A673 (cell line): ENCODE measurements around the gene COPS6. TPM values are rescaled to one million over a fixed set of nuclear protein-coding genes. Genes with fewer than 3 reads are reported as not detected.

Experiments
- BruUV-seq: library from RNA; stranded (reverse); fragments of 400-500 nt; replicated peaks from 2 replicates; lab custom pipeline; 2021; lab: Mats Ljungman, UMichigan
- CTCF ChIA-PET: fragments of 300-600 bp; sonication (Branson Sonifier 250); formaldehyde crosslinking; loops from one replicate; lab custom pipeline; 2022; ENCODE audit warnings: antibody characterized with exemption; lab: Charles Lee
- POLR2A ChIA-PET: fragments of 300-600 bp; sonication (Branson Sonifier 250); formaldehyde crosslinking; loops from one replicate; lab custom pipeline; 2022; ENCODE audit warnings: antibody characterized with exemption; ENCODE audit not compliant: low non-redundant PET; lab: Charles Lee
- DNase-seq: peaks from one replicate; pipeline ENCODE4 v3.0.0-alpha.2; 2015; ENCODE audit warnings: low spot score
- H3K27ac ChIP-seq: fragments of 200-600 bp; sonication (generic); 2 replicates; pipeline ENCODE4 v1.5.1; 2016; ENCODE audit warnings: mixed run types, low read depth, mild to moderate bottlenecking, mixed read lengths, antibody characterized with exemption, low read length; ENCODE audit not compliant: poor library complexity, severe bottlenecking
- H3K27me3 ChIP-seq: fragments of 200-600 bp; sonication (generic); replicated peaks from 2 replicates; pipeline ENCODE4 v1.6.1; 2017; ENCODE audit warnings: mixed run types, low read depth, mild to moderate bottlenecking, mixed read lengths, antibody characterized with exemption, low read length; ENCODE audit not compliant: insufficient read depth, poor library complexity
- H3K36me3 ChIP-seq: fragments of 200-600 bp; sonication (generic); 2 replicates; pipeline ENCODE4 v1.6.1; 2016; ENCODE audit warnings: mixed run types, mild to moderate bottlenecking, mixed read lengths, antibody characterized with exemption, low read length; ENCODE audit not compliant: insufficient read depth, poor library complexity, severe bottlenecking
- H3K4me1 ChIP-seq: fragments of 200-600 bp; sonication (generic); 2 replicates; pipeline ENCODE4 v1.6.1; 2017; ENCODE audit warnings: mixed run types, mild to moderate bottlenecking, mixed read lengths, antibody characterized with exemption, low read length; ENCODE audit not compliant: insufficient read depth, poor library complexity, severe bottlenecking
- H3K4me3 ChIP-seq: fragments of 200-600 bp; sonication (generic); 2 replicates; pipeline ENCODE4 v1.5.1; 2016; ENCODE audit warnings: low read depth, mixed run types, mild to moderate bottlenecking, mixed read lengths, low read length; ENCODE audit not compliant: poor library complexity, severe bottlenecking
- H3K9me3 ChIP-seq: fragments of 200-600 bp; sonication (generic); 2 replicates; pipeline ENCODE4 v1.6.1; 2016; ENCODE audit warnings: mixed run types, low read depth, mild to moderate bottlenecking, mixed read lengths, antibody characterized with exemption, low read length; ENCODE audit not compliant: poor library complexity, severe bottlenecking
- EZH2 ChIP-seq: fragments of 200-600 bp; sonication (generic); IDR thresholded peaks from 2 replicates; pipeline ENCODE4 v1.6.1; 2017; ENCODE audit warnings: borderline replicate concordance, low read depth, mild to moderate bottlenecking, mixed read lengths, antibody characterized with exemption, low read length; ENCODE audit not compliant: poor library complexity, severe bottlenecking
- intact Hi-C: fragments of 100-400 bp; cut with micrococcal nuclease; formaldehyde crosslinking; loops from one replicate; pipeline ENCODE4 v1.10.0; 2022; ENCODE audit not compliant: unreplicated experiment
- total RNA-seq: library from RNA; stranded (reverse); gene quantifications from 2 replicates; pipeline ENCODE4 v1.2.3, GENCODE V29; 2021
- TF ChIP-seq, protein P1 (sequence below): fragments of 300-800, 200-600 bp; sonication (generic); conservative IDR thresholded peaks from 2 replicates; pipeline ENCODE4 v1.5.1; 2017; ENCODE audit warnings: low read depth, mild to moderate bottlenecking, antibody characterized with exemption, low read length, moderate library complexity, mixed read lengths

Gene COPS6
- total RNA-seq, 1 experiment from 2014 or later = 166 TPM

DNA sequence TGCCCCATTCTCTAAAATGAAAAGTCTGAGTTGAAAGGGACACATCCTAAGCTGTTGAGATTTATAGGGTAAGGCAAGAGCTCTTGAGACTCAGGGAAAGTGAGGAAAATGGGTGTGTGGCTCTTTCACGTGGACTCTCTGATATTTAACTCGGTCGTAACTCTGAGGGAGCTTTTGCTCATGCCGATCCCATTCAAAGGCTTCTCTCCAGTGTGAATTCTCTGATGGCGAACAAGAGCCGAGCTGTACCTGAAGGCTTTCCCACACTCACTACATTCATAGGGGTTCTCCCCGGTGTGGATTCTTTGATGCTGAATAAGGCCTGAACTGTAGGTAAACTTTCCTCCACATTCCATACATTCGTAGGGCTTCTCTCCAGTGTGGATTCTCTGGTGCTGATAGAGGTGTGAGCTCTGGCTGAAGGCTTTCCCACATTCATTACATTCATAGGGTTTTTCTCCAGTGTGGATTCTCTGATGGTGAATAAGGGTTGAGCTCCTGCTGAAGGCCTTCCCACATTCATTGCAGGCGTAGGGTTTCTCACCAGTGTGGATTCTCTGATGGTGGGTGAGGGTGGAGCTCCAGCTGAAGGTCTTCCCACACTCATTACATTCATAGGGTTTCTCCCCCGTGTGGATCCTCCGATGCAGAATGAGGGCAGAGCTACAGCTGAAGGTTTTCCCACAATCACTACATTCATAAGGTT, 17.6 kb upstream of the COPS6 start:
- H3K4me1 ChIP-seq = no peaks in the 10 kb centered on the region
- no peak for TF ChIP-seq EZH2
- H3K27ac ChIP-seq = no peak overlapping the region
- POLR2A ChIA-PET = no interaction called here
- H3K36me3 ChIP-seq = peaks cover 75% of the 10 kb centered on the region
- no peaks in the 10 kb centered on the region for H3K27me3 ChIP-seq
- no TSS peak for BruUV-seq
- no peak overlapping the region for H3K4me3 ChIP-seq
- intact Hi-C loops = no loop called here
- DNase-seq = no peak
- CTCF ChIA-PET = no interaction called here
- H3K9me3 ChIP-seq = peaks cover 54% of the 10 kb centered on the region

DNA sequence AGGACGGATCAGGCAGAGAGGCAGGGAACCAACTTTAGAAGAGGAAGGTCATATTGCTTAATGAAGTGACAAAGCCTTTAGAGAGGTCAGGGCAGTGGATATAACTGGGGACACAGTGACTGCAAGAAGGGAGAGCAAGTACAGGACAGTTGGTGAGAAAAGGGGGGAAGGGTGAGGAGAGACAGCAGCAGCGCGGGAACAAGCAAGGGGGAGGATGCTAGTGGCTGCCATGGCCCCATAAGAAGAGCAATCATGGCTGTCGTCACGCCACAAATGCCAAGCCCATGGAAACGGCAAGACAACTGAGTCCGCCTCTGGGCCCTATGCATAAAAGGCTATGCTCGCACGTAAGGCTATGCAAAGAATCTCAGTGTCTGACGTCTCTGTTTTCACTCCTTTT, 16.3 kb upstream of the COPS6 start:
- peaks cover 88% of the 10 kb centered on the region for H3K36me3 ChIP-seq
- H3K4me1 ChIP-seq = no peaks in the 10 kb centered on the region
- no peaks in the 10 kb centered on the region for H3K27me3 ChIP-seq
- TF ChIP-seq, protein P1, sequence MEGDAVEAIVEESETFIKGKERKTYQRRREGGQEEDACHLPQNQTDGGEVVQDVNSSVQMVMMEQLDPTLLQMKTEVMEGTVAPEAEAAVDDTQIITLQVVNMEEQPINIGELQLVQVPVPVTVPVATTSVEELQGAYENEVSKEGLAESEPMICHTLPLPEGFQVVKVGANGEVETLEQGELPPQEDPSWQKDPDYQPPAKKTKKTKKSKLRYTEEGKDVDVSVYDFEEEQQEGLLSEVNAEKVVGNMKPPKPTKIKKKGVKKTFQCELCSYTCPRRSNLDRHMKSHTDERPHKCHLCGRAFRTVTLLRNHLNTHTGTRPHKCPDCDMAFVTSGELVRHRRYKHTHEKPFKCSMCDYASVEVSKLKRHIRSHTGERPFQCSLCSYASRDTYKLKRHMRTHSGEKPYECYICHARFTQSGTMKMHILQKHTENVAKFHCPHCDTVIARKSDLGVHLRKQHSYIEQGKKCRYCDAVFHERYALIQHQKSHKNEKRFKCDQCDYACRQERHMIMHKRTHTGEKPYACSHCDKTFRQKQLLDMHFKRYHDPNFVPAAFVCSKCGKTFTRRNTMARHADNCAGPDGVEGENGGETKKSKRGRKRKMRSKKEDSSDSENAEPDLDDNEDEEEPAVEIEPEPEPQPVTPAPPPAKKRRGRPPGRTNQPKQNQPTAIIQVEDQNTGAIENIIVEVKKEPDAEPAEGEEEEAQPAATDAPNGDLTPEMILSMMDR = no peak
- no peak for TF ChIP-seq EZH2
- DNase-seq = no peak
- no peak overlapping the region for H3K27ac ChIP-seq
- intact Hi-C loops = no loop called here
- peaks cover 54% of the 10 kb centered on the region for H3K9me3 ChIP-seq
- no peak overlapping the region for H3K4me3 ChIP-seq
- ChIA-PET CTCF (no interaction called here), POLR2A (no interaction called here)
- BruUV-seq = no TSS peak

DNA sequence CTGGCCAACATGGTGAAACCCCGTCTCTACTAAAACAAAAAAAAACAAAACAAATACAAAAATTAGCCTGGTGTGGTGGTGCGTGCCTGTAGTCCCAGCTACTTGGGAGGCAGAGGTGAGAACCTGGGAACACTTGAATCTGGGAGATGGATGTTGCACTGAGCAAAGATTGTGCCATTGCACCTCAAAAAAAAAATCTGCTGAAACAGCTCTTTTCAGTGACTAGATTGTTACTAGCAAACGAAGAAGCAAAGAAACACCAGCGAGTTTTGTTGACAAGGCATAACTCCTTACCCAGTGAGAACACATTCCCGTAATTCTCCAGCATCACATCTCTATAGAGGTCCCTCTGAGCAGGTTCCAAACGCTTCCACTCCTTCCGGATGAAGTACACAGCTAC, 13.9 kb upstream of the COPS6 start:
- Histone ChIP-seq H3K27me3 (no peaks in the 10 kb centered on the region), H3K27ac (no peak overlapping the region), H3K4me3 (no peak overlapping the region), H3K4me1 (no peaks in the 10 kb centered on the region), H3K36me3 (peaks cover 99% of the 10 kb centered on the region), H3K9me3 (peaks cover 50% of the 10 kb centered on the region)
- no peak for TF ChIP-seq EZH2
- TF ChIP-seq, protein P1 = no peak
- CTCF ChIA-PET = no interaction called here
- intact Hi-C loops = no loop called here
- POLR2A ChIA-PET = no interaction called here
- BruUV-seq = no TSS peak
- DNase-seq = no peak

DNA sequence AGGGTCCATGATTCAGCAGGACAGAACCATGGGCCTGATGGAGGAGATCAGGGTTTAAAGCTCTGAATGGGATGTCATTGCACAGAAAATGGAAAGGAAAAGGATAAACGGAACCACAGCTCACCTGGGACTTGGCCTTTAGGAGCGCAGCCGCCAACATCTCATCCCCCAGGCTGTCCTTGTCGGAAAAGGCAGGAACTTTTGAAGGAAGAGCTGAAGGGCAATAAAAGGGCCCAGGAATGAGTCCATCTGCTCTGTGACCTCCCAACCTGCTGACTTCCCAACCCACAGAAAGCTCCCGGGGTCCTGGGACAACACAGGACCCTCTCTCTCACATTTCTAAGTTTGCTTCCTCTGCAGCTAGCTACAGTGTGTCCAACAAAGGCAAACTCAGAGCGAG, 13.4 kb upstream of the COPS6 start:
- no peak for DNase-seq
- POLR2A ChIA-PET = no interaction called here
- peaks cover 44% of the 10 kb centered on the region for H3K9me3 ChIP-seq
- BruUV-seq = no TSS peak
- peaks cover 96% of the 10 kb centered on the region for H3K36me3 ChIP-seq
- no peak overlapping the region for H3K4me3 ChIP-seq
- no peak for TF ChIP-seq EZH2
- TF ChIP-seq, protein P1 = no peak
- CTCF ChIA-PET = no interaction called here
- H3K27ac ChIP-seq = no peak overlapping the region
- H3K4me1 ChIP-seq = peaks cover 3% of the 10 kb centered on the region
- no peaks in the 10 kb centered on the region for H3K27me3 ChIP-seq
- intact Hi-C loops = no loop called here
